ENCODE measurements around the gene GPR156.

The GPR156 gene

GRCh38 chr3:120196333-120196732, 88.7 kb downstream of the GPR156 start:
- no peak for DNase-seq (ENCODE audit: low read depth, low spot score)

GRCh38 chr3:120193554-120193953, 91.5 kb downstream of the GPR156 start:
- DNase-seq (ENCODE audit: low read depth, low spot score) = no peak

GRCh38 chr3:120192579-120192978, 92.4 kb downstream of the GPR156 start:
- no peak for DNase-seq (ENCODE audit: low read depth, low spot score)

GRCh38 chr3:120192159-120192558, 92.9 kb downstream of the GPR156 start:
- no peak for DNase-seq (ENCODE audit: low read depth, low spot score)

GRCh38 chr3:120182613-120183511, 102.2 kb downstream of the GPR156 start:
- no peak for DNase-seq (ENCODE audit: low read depth, low spot score)

GRCh38 chr3:120181632-120182031, 103.4 kb downstream of the GPR156 start:
- no peak for DNase-seq (ENCODE audit: low read depth, low spot score)

GRCh38 chr3:120180731-120181412, 104.2 kb downstream of the GPR156 start:
- DNase-seq (ENCODE audit: low read depth, low spot score) = no peak

- no peak for DNase-seq (ENCODE audit: low read depth, low spot score)
These were observed 107.2 kb downstream of the GPR156 start for GRCh38 chr3:120177707-120178306.

GRCh38 chr3:120177151-120177550, 107.9 kb downstream of the GPR156 start:
- no peak for DNase-seq (ENCODE audit: low read depth, low spot score)

- no peak for DNase-seq (ENCODE audit: low read depth, low spot score)
These were observed 110.0 kb downstream of the GPR156 start for GRCh38 chr3:120174811-120175539.

- DNase-seq (ENCODE audit: low read depth, low spot score) = no peak
These were observed 111.9 kb downstream of the GPR156 start for GRCh38 chr3:120173056-120173675.

GRCh38 chr3:120172070-120172469, 113.0 kb downstream of the GPR156 start:
- no peak for DNase-seq (ENCODE audit: low read depth, low spot score)

GRCh38 chr3:120171134-120171873, 113.7 kb downstream of the GPR156 start:
- DNase-seq (ENCODE audit: low read depth, low spot score) = no peak

- no peak for DNase-seq (ENCODE audit: low read depth, low spot score)
These were observed 114.8 kb downstream of the GPR156 start for GRCh38 chr3:120170223-120170622.

GRCh38 chr3:120169407-120169806, 115.6 kb downstream of the GPR156 start:
- no peak for DNase-seq (ENCODE audit: low read depth, low spot score)

- DNase-seq (ENCODE audit: low read depth, low spot score) = no peak
These were observed 116.4 kb downstream of the GPR156 start for GRCh38 chr3:120168611-120169010.

GRCh38 chr3:120168038-120168437, 117.0 kb downstream of the GPR156 start:
- no peak for DNase-seq (ENCODE audit: low read depth, low spot score)

- no peak for DNase-seq (ENCODE audit: low read depth, low spot score)
These were observed 117.5 kb downstream of the GPR156 start for GRCh38 chr3:120167488-120167887.

GRCh38 chr3:120163816-120164215, 121.2 kb downstream of the GPR156 start:
- DNase-seq (ENCODE audit: low read depth, low spot score) = no peak

GRCh38 chr3:120163026-120163425, 122.0 kb downstream of the GPR156 start:
- no peak for DNase-seq (ENCODE audit: low read depth, low spot score)

GRCh38 chr3:120162400-120162799, 122.6 kb downstream of the GPR156 start:
- no peak for DNase-seq (ENCODE audit: low read depth, low spot score)

All from smooth muscle cell of the brain vasculature (primary cell).